Coronary artery (tissue), 2 donors: ENCODE results near the gene ZNF683.
A peak's percentile ranks its signal among the peaks of the same experiment; 100 is the strongest.
"Not testable (repeated sequence)": the region's sequence is repeated elsewhere in the genome, so short reads cannot be mapped to it uniquely, and the experiment has no call there.

Experiments used
- DNase-seq: peaks from one replicate; pipeline ENCODE4 v3.0.0-alpha.2; 2017; ENCODE audit warnings: low spot score
- H3K27ac ChIP-seq, 2 donors: fragments of 200-600 bp; sonication (generic); one replicate each; pipeline ENCODE4 v1.5.1; 2016 to 2019
- H3K4me3 ChIP-seq: fragments of 200-600 bp; sonication (generic); 2 replicates; pipeline ENCODE4 v1.5.1; 2016; ENCODE audit warnings: mild to moderate bottlenecking, moderate library complexity
- CTCF ChIP-seq: fragments of 200-600 bp; sonication (generic); IDR thresholded peaks from one replicate; pipeline ENCODE4 v1.5.1; 2019; ENCODE audit warnings: antibody characterized with exemption

Gene ZNF683

GRCh38 chr1:26335774-26336476 lies 36.6 kb downstream of the ZNF683 start:
- H3K27ac ChIP-seq, result no peak overlapping the region
- peak overlapping the region; percentile 68 for H3K4me3 ChIP-seq
- DNase-seq, result no peak
- no peak for TF ChIP-seq CTCF

GRCh38 chr1:26333312-26333711 lies 39.2 kb downstream of the ZNF683 start:
- H3K27ac ChIP-seq, H3K4me3 ChIP-seq, DNase-seq: not testable (repeated sequence)

DNA sequence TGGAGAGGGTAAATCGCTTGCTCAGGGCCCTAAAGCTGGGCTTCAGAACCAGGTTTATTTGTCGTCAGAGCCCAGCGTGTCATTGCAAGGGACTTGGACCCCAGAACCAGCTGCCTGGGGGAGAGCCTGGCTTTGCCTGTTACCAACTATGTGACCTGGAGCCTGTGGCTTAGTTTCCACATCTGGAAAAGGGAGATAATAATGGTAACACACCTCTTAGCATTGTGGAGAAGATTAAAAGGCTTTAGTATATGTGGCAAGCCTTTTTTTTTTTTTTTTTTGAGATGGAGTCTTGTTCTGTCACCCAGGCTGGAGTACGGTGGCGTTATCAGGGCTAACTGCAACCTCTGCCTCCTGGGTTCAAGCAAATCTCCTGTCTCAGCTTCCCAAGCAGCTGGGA lies 42.3 kb downstream of the ZNF683 start:
- DNase-seq, result no peak
- Histone ChIP-seq H3K4me3 (no peak overlapping the region), H3K27ac (no peak overlapping the region)
- TF ChIP-seq CTCF, result no peak

DNA sequence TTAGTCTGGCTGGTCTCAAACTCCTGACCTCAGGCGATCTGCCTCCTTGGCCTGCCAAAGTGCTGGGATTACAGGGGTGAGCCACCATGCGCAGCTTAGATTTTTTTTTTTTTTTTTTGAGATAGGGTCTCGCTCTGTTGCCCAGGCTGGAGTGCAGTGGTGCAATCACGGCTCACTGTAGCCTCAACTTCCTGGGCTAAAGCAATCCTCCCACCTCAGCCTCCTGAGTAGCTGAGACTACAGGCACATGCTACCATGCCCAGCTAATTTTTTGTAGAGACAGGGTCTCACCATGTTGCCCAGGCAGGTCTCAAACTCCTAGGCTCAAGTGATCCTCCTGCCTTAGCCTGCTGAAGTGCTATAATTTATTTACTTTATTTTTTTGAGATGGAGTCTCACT lies 43.2 kb downstream of the ZNF683 start:
- DNase-seq, H3K4me3 ChIP-seq, H3K27ac ChIP-seq: not testable (repeated sequence)

- DNase-seq, result no peak
- TF ChIP-seq CTCF, result no peak
- H3K4me3 ChIP-seq, result no peak overlapping the region
- H3K27ac ChIP-seq, result no peak overlapping the region
These were observed 44.0 kb downstream of the ZNF683 start for GRCh38 chr1:26328597-26328996.

- no peak overlapping the region for H3K27ac ChIP-seq
- TF ChIP-seq CTCF, result no peak
- H3K4me3 ChIP-seq, result no peak overlapping the region
- DNase-seq, result no peak
These were observed 44.6 kb downstream of the ZNF683 start for GRCh38 chr1:26327956-26328362.

DNA sequence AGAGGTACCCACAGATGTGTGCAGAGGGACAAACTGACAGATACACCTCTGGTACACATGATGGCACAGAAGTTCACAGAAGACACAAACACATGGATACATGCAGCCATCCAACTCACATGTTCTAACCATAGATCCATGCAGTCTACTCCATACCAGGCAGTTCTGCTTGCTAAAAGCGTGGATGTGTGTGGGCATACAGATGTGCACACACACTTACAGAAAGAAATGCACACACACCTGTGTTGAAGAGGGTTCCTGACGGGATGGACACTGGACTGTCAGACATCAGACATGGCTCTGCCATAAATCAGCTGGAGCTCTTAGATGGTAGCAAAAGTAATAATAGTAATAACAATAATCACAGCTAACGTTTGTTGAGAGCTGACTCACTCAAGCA lies 48.0 kb downstream of the ZNF683 start:
- TF ChIP-seq CTCF, result no peak
- Histone ChIP-seq H3K27ac (no peak overlapping the region), H3K4me3 (no peak overlapping the region)
- no peak for DNase-seq

GRCh38 chr1:26323382-26323781 lies 49.2 kb downstream of the ZNF683 start:
- no peak for DNase-seq
- Histone ChIP-seq H3K27ac (no peak overlapping the region), H3K4me3 (no peak overlapping the region)
- TF ChIP-seq CTCF, result no peak
